GM15510 (cell line): ENCODE results near the gene GRIA1.

Experiments used
- POLR2A ChIP-seq: IDR thresholded peaks from 3 replicates; pipeline ENCODE4 v1.6.1; 2011; ENCODE audit warnings: borderline replicate concordance; ENCODE audit not compliant: insufficient read length; ENCODE audit errors: extremely low read depth

The GRIA1 gene

DNA sequence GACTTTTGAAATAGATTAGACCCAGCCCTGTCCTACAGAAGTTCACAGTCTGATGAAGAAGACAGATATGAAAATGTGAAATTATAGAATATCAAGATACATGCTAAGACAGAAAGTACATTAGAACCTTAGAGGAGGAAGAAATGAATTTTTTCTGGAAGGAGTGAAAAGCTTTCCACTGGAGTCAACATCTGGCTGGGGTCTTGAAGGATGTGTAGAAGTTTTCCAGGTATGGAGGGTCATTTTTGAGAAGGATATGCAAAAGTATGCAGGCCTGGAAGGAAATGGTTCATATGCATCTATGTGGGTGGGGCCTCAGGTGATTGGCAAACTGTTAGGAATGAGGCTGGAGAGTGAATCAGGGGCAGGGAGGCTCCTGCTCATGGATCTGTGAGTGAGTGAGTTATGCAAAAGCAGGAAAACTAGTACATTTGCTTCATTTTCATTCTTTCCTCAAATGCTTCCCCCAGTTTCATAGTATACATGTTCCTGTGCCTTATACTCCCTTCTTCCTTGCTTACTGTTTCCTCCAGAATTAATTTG is 142.3 kb downstream of the GRIA1 start:
- TF ChIP-seq POLR2A, result no peak

DNA sequence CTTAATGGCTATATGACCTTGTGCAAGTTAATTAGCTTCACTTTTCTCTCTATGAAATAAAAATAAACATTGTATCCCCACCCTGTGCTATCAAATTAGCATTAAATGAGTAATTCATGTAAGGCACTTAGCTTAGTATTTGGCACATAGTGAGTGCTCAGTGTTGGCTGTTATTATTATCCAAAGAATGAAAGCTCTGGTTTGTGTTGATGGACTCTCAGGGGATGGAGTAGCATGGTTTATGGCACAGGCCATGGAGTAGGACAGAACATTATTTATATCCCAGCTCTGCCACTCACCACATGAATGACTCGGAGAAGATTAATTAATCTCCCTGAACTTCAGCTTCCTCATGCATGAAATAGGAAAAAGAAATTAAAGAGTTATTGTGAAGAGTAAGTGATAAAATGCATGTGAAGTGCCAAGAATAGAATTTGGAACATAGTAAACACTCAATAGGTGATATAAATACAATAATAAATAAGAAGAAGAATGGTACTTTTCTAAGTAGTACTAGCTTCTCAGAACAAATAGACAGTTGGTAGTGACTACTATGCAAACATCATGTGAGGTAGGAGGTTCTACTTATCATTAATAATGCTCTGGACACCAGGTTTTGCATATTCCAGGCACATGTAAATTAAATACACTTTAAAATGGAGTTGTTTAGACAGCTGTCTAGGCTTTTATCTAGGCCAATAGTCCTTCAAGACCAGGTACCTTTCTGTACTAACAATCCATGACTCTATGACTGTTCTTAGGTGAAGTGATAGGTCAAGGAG is 146.4 kb downstream of the GRIA1 start:
- TF ChIP-seq POLR2A, result no peak

DNA sequence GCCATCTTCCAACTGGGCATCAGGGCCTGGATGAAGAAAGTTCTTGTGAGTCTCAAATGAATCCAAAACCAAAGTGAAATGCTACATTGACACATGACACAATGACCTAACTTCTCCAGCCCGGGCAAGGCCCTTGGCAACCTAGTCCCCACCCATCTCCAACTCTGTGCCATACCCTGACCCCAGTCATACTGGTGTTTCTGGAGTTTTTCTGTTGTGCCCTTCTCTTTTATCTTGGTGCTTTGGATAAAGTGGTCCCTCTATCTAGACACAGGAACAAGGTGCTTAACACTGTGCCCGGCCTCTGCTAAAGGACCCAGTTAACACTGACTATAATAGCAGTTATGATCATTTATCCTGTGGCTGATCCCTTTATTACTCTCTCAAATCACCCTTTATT is 149.8 kb downstream of the GRIA1 start:
- no peak for TF ChIP-seq POLR2A

DNA sequence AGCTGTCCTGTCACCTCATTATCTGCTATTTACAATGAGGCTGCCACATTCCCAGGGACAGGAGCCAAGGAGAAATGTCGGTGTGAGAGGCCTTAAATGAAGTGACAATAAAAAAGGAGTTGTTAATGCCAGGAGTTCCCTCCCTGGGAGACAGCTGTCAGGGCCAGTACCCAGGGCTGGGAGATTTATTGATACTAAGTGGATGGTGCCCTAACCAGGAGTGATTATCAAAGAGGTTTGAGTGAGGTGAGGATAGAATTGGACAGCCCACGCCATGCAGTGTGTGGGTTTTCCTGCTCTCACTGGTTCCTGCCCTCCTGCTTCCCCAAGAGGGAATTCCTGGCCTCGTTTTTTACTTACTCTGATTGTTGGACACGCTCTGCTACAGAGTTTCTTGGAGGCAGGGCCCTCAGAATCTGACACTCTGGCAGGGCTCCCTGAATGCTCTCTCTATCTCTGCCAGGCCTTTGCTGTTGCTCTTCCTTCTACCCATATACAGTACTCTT is 150.8 kb downstream of the GRIA1 start:
- TF ChIP-seq POLR2A, result no peak

DNA sequence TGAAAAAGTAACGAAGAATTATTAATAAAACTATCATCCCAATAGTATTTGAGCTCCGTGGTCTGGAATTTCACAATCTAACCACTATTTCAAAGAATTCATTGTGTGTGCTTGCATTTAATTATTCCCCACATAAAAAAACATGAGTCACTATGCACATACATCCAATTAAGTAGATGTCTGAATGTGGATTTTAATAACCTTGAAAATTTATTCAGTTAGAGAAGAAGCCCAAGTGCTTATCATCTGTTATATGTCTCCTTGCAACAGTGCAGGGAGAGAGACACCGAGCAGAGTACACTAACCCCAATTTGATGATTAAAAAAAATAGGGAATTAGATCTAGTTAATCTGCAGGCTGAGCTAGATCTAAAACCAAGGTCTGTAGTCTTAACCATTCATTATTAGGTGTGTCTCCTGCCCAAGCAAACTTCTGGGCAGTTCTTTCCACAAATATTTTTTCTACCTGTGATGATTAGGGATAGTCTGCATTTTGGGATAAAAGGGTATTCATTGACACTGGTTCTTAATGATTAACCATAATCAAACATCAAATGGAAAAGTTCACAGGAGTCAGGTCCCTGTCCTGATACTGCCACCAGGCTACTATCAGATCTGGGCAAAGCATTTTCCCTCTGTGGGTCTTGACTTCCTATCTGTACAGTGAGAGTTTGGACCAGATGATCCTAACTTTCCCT is 164.2 kb downstream of the GRIA1 start:
- TF ChIP-seq POLR2A, result no peak

DNA sequence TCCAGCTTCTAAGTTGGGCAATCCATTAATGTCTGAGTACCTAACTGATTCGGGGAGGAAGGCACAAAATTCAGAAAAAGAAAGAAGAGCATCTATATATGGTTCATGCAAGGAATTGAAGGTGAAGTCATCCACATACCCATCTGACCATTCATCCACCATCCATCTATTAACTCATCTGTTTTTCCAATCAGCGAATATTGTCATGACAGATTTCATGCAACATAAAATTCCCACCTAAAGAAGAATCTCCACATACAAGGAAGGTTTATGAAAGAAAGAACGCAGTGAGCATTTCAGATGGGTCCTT is 164.7 kb downstream of the GRIA1 start:
- no peak for TF ChIP-seq POLR2A

DNA sequence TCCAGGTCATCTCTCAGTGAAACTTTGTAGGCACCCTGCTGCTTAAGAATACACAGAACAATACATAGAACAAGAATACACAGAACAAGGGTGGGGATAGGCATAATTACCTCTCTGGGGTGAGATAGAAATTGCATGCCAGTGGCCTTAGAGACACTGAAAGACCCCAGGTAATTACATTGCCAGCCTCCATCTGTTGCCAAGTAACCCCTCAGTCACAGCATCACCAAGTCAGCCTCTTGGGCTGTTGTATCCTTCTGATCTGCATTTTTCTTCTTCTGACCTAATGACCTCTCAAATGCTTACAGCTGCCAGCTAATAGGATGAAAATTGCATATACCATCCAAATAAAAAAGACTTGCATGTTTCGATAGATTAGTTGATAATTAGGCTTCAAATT is 167.7 kb downstream of the GRIA1 start:
- TF ChIP-seq POLR2A, result no peak

DNA sequence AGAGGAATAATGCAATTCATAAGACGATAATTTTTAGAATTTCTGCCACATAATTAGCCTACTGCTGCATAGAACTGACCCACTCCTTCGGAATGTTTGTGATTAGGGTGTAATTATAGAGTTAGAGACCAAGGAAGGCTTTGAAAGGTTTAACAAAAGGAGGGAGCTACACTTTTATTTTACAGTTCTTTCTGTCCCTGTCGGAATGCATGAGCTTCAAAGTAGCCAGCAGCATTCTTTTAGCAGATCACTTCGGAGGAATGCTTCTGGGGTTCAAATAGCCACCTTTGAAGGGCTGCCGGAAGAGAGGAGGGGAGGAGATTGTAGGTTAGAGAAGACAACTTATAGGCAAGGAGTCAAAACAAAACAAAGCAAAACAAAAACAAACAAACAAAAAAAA is 168.1 kb downstream of the GRIA1 start:
- TF ChIP-seq POLR2A, result no peak

DNA sequence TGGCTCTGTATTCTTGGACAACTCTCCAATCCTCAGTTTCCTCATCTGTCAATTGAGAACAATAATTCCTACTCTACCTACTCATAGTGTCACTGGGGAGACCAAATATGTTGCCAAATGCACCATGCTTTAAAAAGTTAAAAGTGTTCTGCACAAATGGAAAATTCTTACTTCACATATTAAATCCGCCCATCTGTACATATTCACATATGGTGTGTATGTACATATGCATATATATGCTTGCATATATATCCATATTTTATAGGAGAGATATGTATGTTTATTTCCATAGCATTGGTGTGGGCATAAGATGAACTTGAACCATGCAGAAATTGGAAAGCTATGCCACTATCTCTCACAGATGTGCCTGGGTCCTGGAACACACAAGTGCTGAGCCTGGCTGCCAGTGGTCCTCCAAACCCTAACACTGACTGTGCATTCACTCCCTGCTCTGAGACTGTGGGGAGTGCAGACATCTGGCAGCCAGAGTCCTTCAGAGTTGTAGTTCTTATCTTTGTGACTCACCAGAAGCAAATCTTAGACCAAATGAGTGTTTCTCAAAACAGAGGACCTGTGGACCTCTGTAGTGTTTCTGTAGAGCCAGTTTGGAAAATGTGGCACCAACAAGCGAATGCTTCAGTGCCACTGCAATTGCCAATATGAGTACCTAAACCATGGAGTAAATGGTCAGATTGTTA is 168.7 kb downstream of the GRIA1 start:
- TF ChIP-seq POLR2A, result no peak

DNA sequence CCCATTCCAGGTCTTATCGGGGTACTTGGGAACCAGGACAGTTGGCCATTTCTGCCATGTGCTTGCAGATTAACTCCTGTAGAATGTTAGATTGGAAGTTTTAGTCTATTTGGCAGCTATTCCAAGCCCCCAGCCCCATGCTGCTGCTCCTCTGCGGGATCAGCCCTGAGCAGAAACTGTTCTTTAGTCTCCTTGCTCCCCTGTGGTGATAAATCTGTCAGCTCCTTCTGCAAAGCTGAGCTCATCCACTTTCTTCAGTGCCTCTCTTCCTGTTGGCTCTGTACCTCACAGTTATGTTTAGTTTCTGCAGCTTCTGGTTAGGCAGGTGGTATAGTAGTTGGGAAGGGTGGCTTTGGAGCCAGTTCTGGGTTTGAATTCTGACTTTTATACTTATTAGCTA is 170.4 kb downstream of the GRIA1 start:
- no peak for TF ChIP-seq POLR2A

DNA sequence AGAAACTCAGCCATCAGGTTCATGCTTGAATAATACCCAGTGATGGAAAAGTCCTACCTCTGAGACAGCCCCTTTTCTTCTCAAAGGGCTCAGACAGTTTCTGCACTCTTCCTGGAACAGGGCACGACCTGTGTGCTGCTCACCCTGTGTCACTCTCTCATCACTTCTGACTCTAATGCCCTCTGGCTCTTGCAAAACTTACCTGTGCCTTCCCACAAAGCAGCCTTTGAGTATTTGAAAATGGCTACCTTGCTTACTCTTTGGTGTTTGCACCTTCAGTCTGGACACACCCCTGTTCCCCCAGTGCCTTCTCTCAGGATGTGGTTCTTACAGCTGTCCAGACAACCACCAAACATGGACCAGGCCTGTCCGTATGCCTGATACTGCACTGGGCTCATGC is 171.4 kb downstream of the GRIA1 start:
- no peak for TF ChIP-seq POLR2A

DNA sequence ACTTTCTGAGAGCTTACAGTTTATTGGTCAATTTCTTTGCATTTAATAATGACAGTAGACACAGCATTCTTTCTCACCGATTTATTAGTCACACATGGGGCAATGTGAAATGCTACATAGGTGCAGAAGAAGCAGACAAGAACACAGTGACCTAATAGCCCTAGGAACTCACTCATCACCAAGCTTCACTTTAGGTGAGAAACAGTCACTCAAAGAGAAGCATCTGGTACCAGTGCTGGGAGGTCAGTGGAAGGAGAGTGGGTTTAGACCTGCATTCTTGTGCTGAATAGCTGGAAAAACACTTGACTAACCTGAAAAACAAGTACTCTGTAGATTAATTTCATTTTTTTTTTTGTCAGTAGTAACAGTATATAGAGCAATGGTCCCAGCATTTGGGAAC is 179.6 kb downstream of the GRIA1 start:
- no peak for TF ChIP-seq POLR2A

DNA sequence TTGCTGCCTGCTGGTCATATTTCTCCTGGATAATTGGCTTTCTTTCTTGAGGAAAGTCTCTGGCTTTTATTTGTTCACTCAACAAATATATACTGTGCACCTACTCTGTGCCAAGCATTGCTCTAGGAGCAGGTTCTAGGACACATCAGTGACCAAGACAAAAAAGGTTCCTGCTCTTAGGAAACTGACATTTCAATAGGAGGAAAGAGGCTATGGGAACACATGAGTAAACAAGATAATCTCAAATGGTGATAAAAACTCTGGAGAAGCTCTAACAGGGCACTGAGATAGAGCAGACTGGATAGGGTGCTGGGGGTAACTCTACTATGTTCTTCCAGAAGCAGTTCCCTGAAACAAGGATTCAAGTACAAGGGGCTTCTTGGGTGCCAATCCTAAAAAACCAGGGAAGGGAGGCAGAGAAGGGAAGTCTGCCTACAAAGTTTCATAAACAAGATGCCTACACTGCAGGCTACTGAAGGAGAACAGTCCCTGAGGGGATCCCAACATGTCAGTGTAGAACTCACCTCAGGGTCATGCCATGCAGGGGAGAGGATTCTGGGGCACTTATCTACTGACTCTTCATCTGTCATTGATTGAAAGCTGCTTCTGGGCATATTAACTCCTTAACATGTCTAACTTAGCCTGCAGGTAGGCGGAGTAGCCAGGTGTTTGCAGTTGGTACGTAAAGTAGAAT is 181.3 kb downstream of the GRIA1 start:
- no peak for TF ChIP-seq POLR2A

DNA sequence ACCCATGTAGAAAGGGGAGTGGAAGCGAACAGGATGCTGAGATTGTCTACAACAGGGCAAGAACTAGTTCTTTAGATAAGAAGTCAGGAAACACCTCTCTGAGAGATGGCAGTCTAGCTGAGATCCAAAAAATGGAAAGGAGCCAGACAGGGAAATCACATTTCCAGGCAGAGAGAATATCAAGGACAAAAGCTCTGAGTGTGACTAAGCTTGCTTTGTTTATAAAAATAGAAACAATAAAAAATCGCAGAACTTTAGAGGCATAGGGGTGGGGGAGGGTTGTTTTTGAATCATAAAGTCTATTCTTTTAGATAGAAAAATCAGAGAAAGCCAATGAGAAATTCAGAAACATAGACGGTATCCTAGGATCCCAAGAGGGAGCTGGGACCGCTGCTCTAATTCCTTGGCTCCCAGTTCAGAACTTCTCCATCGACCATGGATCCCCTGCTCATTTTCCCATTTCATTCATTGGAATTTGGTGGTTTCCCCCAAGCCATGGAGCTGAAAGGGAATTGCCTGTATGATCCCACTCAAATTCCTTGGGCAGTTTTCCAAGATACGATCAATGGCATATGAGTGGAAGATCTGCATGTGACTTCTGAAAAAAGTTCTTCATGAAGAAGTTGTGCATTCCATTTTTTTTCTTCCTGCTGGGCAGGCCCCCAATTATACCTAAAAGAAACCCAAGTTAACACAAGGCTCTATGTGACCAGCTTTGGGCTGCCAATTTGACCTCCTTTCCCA is 182.0 kb downstream of the GRIA1 start:
- no peak for TF ChIP-seq POLR2A

DNA sequence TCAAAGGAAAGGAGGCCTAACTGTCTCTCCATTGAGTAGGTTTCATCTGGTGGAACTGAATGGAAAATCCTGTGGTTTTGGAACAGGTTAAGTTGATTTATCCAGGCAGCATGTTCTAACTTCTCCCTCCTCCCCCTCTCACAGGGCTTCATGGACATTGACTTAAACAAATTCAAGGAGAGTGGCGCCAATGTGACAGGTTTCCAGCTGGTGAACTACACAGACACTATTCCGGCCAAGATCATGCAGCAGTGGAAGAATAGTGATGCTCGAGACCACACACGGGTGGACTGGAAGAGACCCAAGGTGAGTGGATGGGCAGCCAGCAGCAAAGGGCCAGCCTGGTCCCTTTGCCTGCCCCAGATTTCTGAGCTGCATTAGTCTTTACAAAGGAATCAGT is 183.9 kb downstream of the GRIA1 start:
- TF ChIP-seq POLR2A, result no peak

DNA sequence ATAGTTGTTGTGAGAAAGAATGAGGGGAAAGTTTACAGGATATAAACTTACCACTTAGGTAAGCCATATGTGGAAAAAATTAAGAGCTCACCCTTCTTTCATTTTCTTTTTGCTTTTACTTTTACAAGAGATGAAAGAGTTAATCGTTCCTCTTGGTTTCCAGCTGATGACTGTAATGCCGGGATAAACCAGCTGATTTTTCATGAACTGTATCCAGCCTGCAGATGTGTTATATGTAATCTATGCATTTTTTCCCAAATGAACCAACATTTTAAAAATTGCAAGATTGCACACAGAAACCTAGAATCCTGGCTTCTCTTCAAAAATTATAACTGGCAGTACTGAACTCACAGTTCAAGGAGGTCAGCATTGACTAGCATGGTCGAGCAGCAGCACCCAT is 185.9 kb downstream of the GRIA1 start:
- TF ChIP-seq POLR2A, result no peak
